Loucy (cell line): ENCODE measurements around the gene ZFP62.
A peak's percentile ranks its signal among the peaks of the same experiment; 100 is the strongest.

Experiments used
- H2AFZ ChIP-seq: fragments of 200-600 bp; sonication (generic); 2 replicates; pipeline ENCODE4 v1.6.0; 2016; ENCODE audit warnings: antibody characterized with exemption, mild to moderate bottlenecking, low read length, moderate library complexity
- H3F3A ChIP-seq: fragments of 200-600 bp; 2 replicates; pipeline ENCODE4 v1.6.0; 2016; ENCODE audit warnings: antibody characterized with exemption, low read depth, mild to moderate bottlenecking
- H3K27me3 ChIP-seq: fragments of 200-600 bp; sonication (generic); 2 replicates; pipeline ENCODE4 v1.6.1; 2014; ENCODE audit warnings: low read length, mild to moderate bottlenecking; ENCODE audit not compliant: insufficient read depth, poor library complexity, severe bottlenecking
- H3K36me3 ChIP-seq: fragments of 200-600 bp; sonication (generic); 2 replicates; pipeline ENCODE4 v1.6.1; 2016; ENCODE audit warnings: low read length; ENCODE audit not compliant: insufficient read depth
- H3K4me1 ChIP-seq: fragments of 200-600 bp; sonication (generic); 2 replicates; pipeline ENCODE4 v1.5.1; 2014; ENCODE audit warnings: low read length, mild to moderate bottlenecking; ENCODE audit not compliant: insufficient read depth, poor library complexity, severe bottlenecking
- H3K4me2 ChIP-seq: fragments of 200-600 bp; sonication (generic); 2 replicates; pipeline ENCODE4 v1.6.0; 2014; ENCODE audit warnings: antibody characterized with exemption, low read length, low read depth, mild to moderate bottlenecking; ENCODE audit not compliant: poor library complexity, severe bottlenecking
- H3K4me3 ChIP-seq: fragments of 200-600 bp; sonication (generic); 2 replicates; pipeline ENCODE4 v1.5.1; 2014; ENCODE audit warnings: low read length, mild to moderate bottlenecking, mixed read lengths; ENCODE audit not compliant: poor library complexity, severe bottlenecking
- H3K79me2 ChIP-seq: fragments of 200-600 bp; sonication (generic); 2 replicates; pipeline ENCODE4 v1.6.1; 2014; ENCODE audit warnings: low read length; ENCODE audit not compliant: insufficient read depth
- H3K9ac ChIP-seq: fragments of 200-600 bp; sonication (generic); 2 replicates; pipeline ENCODE4 v1.6.0; 2014; ENCODE audit warnings: mild to moderate bottlenecking, low read depth, low read length, moderate library complexity; ENCODE audit not compliant: poor library complexity, severe bottlenecking
- H3K9me2 ChIP-seq: fragments of 200-600 bp; sonication (generic); replicated peaks from 2 replicates; pipeline ENCODE4 v1.6.1; 2016; ENCODE audit warnings: low read depth, low read length, mixed read lengths
- H3K9me3 ChIP-seq: fragments of 200-600 bp; sonication (generic); 2 replicates; pipeline ENCODE4 v1.6.1; 2014; ENCODE audit warnings: mild to moderate bottlenecking, antibody characterized with exemption, low read length, low read depth; ENCODE audit not compliant: insufficient read depth
- H4K20me1 ChIP-seq: fragments of 200-600 bp; sonication (generic); 2 replicates; pipeline ENCODE4 v1.6.0; 2014; ENCODE audit warnings: antibody characterized with exemption, low read length, mild to moderate bottlenecking; ENCODE audit not compliant: insufficient read depth, poor library complexity, severe bottlenecking
- CTCF ChIP-seq: fragments of 200-600 bp; sonication (generic); conservative IDR thresholded peaks from 2 replicates; pipeline ENCODE4 v1.5.1; 2014; ENCODE audit warnings: mild to moderate bottlenecking, antibody characterized with exemption, low read length
- EZH2phosphoT487 ChIP-seq: fragments of 200-600 bp; IDR thresholded peaks from 2 replicates; pipeline ENCODE4 v1.6.1; 2018; ENCODE audit warnings: antibody characterized with exemption, mild to moderate bottlenecking, moderate library complexity, borderline replicate concordance

ZFP62 gene

GRCh38 chr5:180860273-180860886 lies 696 bp downstream of the ZFP62 start:
- TF ChIP-seq EZH2phosphoT487 (no peak), CTCF (peak; percentile 41; the same call in 1 of the 2 replicates)
- Histone ChIP-seq H4K20me1 (no peaks in the 10 kb centered on the region), H3K9me2 (no peaks in the 10 kb centered on the region), H3K27me3 (no peaks in the 10 kb centered on the region), H3K9ac (peak overlapping the region; percentile 95), H3K9me3 (no peaks in the 10 kb centered on the region), H2AFZ (peak overlapping the region; percentile 96), H3K4me2 (peak overlapping the region; percentile 67), H3K79me2 (peaks cover 11% of the 10 kb centered on the region), H3K36me3 (no peaks in the 10 kb centered on the region), H3K4me1 (peaks cover 7% of the 10 kb centered on the region), H3K4me3 (peak overlapping the region; percentile 99), H3F3A (no peaks in the 10 kb centered on the region)

- no peak overlapping the region for H3K4me3 ChIP-seq
- H3K4me2 ChIP-seq, result peak overlapping the region; percentile 67
- H3K4me1 ChIP-seq, result peaks cover 7% of the 10 kb centered on the region
- no peaks in the 10 kb centered on the region for H3K9me2 ChIP-seq
- H4K20me1 ChIP-seq, result no peaks in the 10 kb centered on the region
- H3K9ac ChIP-seq, result no peak overlapping the region
- no peak for TF ChIP-seq CTCF
- no peak for TF ChIP-seq EZH2phosphoT487
- H3K9me3 ChIP-seq, result no peaks in the 10 kb centered on the region
- no peaks in the 10 kb centered on the region for H3F3A ChIP-seq
- H3K27me3 ChIP-seq, result no peaks in the 10 kb centered on the region
- peaks cover 11% of the 10 kb centered on the region for H3K79me2 ChIP-seq
- no peaks in the 10 kb centered on the region for H3K36me3 ChIP-seq
- no peak overlapping the region for H2AFZ ChIP-seq
Measured at GRCh38 chr5:180858586-180858985, 2.5 kb downstream of the ZFP62 start.

GRCh38 chr5:180853848-180854176 lies 7.3 kb downstream of the ZFP62 start:
- H3K4me1 ChIP-seq, result no peaks in the 10 kb centered on the region
- H3K9ac ChIP-seq, result no peak overlapping the region
- H3K36me3 ChIP-seq, result peaks cover 21% of the 10 kb centered on the region; the same call in 1 of the 2 replicates
- H4K20me1 ChIP-seq, result no peaks in the 10 kb centered on the region
- no peaks in the 10 kb centered on the region for H3K9me2 ChIP-seq
- no peak overlapping the region for H3K4me3 ChIP-seq
- no peaks in the 10 kb centered on the region; the same call in 1 of the 2 replicates for H3K79me2 ChIP-seq
- H3K27me3 ChIP-seq, result no peaks in the 10 kb centered on the region
- H3F3A ChIP-seq, result no peaks in the 10 kb centered on the region
- no peak overlapping the region for H3K4me2 ChIP-seq
- peaks cover 22% of the 10 kb centered on the region; the same call in 1 of the 2 replicates for H3K9me3 ChIP-seq
- no peak for TF ChIP-seq EZH2phosphoT487
- TF ChIP-seq CTCF, result no peak
- H2AFZ ChIP-seq, result no peak overlapping the region
